Measurements from ENCODE around the gene RAB11A.
A peak's percentile ranks its signal among the peaks of the same experiment; 100 is the strongest.
"Not testable (repeated sequence)": the region's sequence is repeated elsewhere in the genome, so short reads cannot be mapped to it uniquely, and the experiment has no call there.

RAB11A gene

GRCh38 chr15:65845826-65846519 lies 23.3 kb upstream of the RAB11A start:
- DNase-seq, result no peak

- no peak for DNase-seq
These were observed 21.3 kb upstream of the RAB11A start for GRCh38 chr15:65847989-65848388.

GRCh38 chr15:65851981-65852380 lies 17.3 kb upstream of the RAB11A start:
- DNase-seq, result no peak

- peak; percentile 66 to 74 (median 70) for DNase-seq
These were observed 12.4 kb upstream of the RAB11A start for GRCh38 chr15:65856821-65857455.

DNA sequence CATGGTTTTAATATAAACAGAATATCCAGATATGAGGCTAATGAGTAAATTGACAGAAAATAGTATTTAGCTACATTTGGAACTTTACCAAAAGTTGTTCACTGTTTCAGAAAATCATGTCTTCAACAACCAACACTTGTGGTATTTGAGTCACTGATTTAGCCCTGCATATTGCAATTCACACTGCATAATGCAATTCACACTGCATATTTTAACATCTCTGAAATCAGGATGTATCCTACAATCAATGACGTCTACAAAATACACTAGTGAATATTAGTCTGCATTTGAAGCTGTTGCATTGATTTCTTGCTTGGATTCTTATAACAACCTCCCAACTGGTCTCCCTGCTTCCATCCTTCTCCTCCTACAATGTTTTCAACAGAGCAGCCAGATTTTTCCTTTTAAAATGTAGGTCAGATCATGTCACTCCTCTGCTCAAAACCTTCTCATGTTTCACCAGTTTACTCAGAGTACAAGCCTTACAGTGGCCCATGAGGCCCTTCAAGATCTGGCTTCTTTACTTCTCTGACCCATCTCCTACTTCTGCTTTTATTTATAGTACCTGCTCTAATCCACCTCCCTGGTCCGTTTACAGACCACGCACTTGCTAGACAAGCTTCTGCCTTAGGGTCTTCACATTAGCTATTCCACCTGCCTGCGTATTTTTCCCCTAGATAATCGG lies 11.4 kb upstream of the RAB11A start:
- no peak for DNase-seq

- DNase-seq, result peak in 2 of 4 experiments; percentile 7 to 21
These were observed 6.6 kb upstream of the RAB11A start for GRCh38 chr15:65862682-65863081.

GRCh38 chr15:65863106-65863505 lies 6.2 kb upstream of the RAB11A start:
- DNase-seq, result no peak

- no peak for DNase-seq
These were observed 2.0 kb upstream of the RAB11A start for GRCh38 chr15:65867244-65867643.

- DNase-seq, result not testable (repeated sequence)
These were observed 1.4 kb upstream of the RAB11A start for GRCh38 chr15:65867933-65868332.

DNA sequence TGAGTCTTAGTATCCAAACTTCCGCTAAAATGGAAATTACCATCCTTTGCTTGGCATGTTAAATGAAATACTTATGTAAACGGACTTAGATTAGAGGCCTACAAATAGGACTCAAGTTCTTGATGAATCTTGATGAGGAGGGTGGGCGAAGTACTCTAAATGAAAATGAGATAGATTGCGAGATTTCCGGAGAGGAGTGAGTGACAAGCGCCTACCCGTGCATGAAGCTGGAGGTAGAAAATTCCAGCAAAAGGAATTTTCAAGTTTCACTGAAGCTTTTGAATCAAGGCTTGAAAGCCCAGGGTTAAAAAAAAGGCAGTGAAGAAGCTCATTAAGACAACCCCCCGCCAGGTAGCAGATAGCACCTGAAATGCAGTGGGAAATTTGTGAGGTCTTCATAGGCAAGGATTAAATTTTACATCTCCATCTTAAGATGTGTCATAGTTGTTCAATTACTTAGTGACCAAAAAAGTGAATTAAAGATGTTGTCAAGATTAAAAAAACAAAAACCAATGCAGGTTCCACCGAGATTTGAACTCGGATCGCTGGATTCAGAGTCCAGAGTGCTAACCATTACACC lies 655 bp upstream of the RAB11A start:
- no peak for DNase-seq

GRCh38 chr15:65869954-65870871 lies 922 bp downstream of the RAB11A start:
- peak in 1 of 4 experiments; percentile 20 for DNase-seq

DNA sequence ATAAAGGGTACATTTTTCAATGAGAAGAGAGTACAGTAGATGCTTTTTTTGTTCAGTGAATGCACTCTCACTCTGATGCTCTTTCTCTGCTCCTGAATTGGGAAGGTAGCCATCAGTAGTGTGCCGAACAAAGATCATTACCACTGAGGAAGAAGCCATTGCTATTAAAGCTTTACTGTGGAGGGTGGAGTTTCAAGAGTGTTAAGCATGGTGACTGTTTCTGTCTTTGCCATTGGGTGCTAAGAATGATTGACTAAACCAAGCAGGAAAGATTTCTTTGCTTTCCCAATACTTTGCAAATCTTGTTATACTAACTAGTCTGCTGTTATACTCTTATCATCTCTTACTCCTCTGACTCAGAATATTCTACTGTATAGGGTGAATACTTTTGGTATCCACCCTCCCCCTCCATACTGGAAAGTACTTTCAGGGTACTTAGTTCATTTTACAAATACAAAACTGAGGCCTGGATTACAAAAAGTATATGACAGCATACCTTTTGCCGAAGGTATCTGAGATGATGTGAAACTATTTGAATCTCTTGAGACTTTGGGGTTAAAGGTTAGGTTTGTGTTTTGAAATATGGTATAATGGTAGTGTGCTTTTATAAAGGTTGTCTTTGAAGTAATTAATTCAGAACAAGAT lies 1.7 kb downstream of the RAB11A start:
- DNase-seq, result no peak

- DNase-seq, result not testable (repeated sequence)
These were observed 2.6 kb downstream of the RAB11A start for GRCh38 chr15:65871886-65872285.

- not testable (repeated sequence) for DNase-seq
These were observed 3.3 kb downstream of the RAB11A start for GRCh38 chr15:65872596-65872995.

DNA sequence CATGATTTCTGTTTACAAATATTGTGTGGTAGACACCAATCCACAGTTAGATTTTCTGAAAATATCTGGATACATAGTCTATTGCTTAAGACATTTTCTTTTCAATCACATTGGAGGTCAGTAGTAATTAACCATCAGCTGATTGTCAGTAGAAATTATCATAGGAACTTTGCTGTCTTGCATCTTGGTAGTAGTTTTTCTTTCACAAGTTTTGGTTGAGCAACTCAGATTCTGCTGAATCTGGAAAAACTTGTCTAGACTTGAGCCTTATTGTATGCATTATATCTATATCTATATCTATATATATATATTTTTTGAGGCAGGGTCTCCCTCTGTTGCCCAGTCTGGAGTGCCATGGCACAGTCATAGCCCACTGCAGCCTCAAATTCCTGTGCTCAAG lies 4.0 kb downstream of the RAB11A start:
- no peak for DNase-seq

- DNase-seq, result no peak
These were observed 6.2 kb downstream of the RAB11A start for GRCh38 chr15:65875458-65875857.

DNA sequence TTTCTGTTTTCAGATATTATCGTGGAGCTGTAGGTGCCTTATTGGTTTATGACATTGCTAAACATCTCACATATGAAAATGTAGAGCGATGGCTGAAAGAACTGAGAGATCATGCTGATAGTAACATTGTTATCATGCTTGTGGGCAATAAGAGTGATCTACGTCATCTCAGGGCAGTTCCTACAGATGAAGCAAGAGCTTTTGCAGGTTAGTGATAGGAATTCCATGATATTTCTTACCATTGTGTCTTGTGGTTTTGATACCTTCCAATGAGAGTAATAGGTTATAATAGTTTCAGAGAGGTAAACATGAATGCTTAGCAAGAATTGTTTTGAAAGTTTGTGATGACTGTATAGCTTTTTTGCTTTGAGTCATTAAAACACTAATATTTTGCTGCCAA lies 8.5 kb downstream of the RAB11A start:
- DNase-seq, result no peak

GRCh38 chr15:65881766-65882434 lies 12.6 kb downstream of the RAB11A start:
- DNase-seq, result no peak

DNA sequence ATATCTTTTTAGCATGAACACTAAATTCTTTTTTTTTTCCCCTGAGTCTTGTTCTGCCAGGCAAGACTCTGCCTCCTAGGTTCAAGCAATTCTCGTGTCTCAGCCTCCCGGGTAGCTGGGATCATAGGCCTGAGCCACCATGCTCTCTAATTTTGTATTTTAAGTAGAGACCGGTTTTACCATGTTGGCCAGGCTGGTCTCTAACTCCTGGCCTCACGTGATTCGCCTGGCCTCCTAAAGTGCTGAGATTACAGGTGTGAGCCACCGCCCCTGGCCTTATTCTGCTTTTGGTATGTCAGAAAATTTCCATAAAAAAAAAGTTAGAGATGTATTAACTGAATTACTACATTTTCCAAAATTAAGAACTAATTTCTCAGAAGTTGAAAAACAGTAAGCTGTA lies 14.3 kb downstream of the RAB11A start:
- DNase-seq, result no peak

GRCh38 chr15:65884511-65884910 lies 15.2 kb downstream of the RAB11A start:
- no peak for DNase-seq

- no peak for DNase-seq
These were observed 16.5 kb downstream of the RAB11A start for GRCh38 chr15:65885668-65886218.

All from activated CD4-positive, CD25-positive, alpha-beta regulatory T cell (primary cell).